Ovary (tissue), 3 donors: Measurements from ENCODE around the gene CHCHD6.

Experiments
- CTCF ChIP-seq, 3 donors: fragments of 450-650 bp in 2 of 3; fragments of 200-600 bp in 1 of 3; IDR thresholded peaks; one replicate each; pipeline versions ENCODE4 v1.5.1 to v1.8.0; 2016 to 2022; ENCODE audit warnings: antibody characterized with exemption in 3 of 3, mild to moderate bottlenecking in 1 of 3
- EP300 ChIP-seq: sonication (generic); formaldehyde crosslinking; IDR thresholded peaks from one replicate; pipeline ENCODE4 v1.6.1; 2017; ENCODE audit warnings: antibody characterized with exemption
- POLR2A ChIP-seq: fragments of 450-650 bp; IDR thresholded peaks from one replicate; pipeline ENCODE4 v1.6.1; 2017; ENCODE audit warnings: antibody characterized with exemption, mild to moderate bottlenecking, moderate library complexity
- donor health status: DM: no; HTN: no; CAD: no.

GRCh38 chr3:126937973-126938372, 233.9 kb downstream of the CHCHD6 start:
- TF ChIP-seq CTCF (IDR thresholded peaks at IDR 0.05), result no peak
- TF ChIP-seq EP300, result no peak
- no peak for TF ChIP-seq POLR2A
